Measurements from ENCODE around the gene WNK3.

The WNK3 gene

GRCh38 chrX:54171091-54171490 is 186.8 kb downstream of the WNK3 start:
- DNase-seq (ENCODE audit: low read depth in 2 of 2) = no peak

DNA sequence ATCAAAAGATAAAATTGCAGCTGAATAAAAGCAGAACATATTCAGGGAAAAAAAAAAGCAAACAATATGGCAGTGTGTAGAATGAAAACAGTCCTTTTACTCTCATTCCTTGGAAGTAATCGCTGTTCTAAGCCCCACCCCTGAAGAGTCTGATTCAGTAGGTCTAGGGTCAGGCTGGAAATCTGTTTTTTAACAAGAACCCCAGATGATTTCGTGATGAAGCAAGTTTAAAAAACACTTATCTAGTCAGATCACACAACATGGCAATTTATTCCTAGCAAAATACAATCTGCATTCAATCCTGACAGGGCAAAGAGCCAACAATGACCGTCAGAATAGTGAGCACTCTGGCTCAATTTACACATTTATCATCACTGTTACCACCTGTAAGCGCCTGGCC is 190.9 kb downstream of the WNK3 start:
- DNase-seq (ENCODE audit: low read depth in 2 of 2) = no peak

- DNase-seq (ENCODE audit: low read depth in 2 of 2) = no peak
These were observed 200.3 kb downstream of the WNK3 start for GRCh38 chrX:54157561-54157960.
